Measurements from ENCODE around the gene PTPRR. TPM values are rescaled to one million over a fixed set of nuclear protein-coding genes. Genes with fewer than 3 reads are reported as not detected.

Gene PTPRR
- total and polyA plus RNA-seq, 2 of the 13 experiments (the other 11 are each of a cell fraction or from before 2014, with no cell fraction given) = not detected

DNA sequence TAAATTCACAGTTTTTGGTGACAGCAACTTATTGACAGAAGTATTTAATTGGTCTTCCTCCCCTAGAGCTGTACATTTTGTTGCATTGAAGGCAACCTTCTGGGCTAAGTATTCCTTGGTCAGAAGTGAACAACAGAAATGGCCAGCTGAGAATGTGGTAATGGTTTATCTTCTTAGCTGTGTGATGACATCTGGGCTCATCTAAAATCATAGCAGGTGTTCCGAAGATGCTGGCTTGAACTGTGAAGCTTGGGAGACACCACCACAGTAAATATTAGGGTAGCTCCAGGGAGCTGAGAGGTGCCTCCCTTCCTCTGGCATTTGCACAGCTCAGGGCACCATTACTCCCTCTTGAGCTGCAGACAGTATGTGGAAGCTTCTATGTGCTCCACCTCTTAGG, 279.6 kb downstream of the PTPRR start:
- H3K9ac ChIP-seq (ENCODE audit: insufficient read depth, low read depth, low read length) = no peak overlapping the region
- no peaks in the 10 kb centered on the region for H3K79me2 ChIP-seq (ENCODE audit: insufficient read depth, low read length)
- WGBS (ENCODE audit: low lambda C conversion rate) = 0% methylated on average over 1 of the region's 1 CpG
- no TSS peak for BruUV-seq (replicated peaks)
- POLR2A ChIA-PET = no interaction called here
- H4K20me1 ChIP-seq (ENCODE audit: insufficient read depth, low read length) = no peaks in the 10 kb centered on the region
- no peaks in the 10 kb centered on the region for H3K9me3 ChIP-seq (ENCODE audit: low read length)
- no peak overlapping the region for H2AFZ ChIP-seq (ENCODE audit: low read length)
- no peak overlapping the region for H3K4me2 ChIP-seq (ENCODE audit: low read depth, low read length)
- ATAC-seq (no peak), FAIRE-seq (no peak), DNase-seq (ENCODE audit: low spot score) (no peak)
- no peak overlapping the region for H3K4me3 ChIP-seq (replicated peaks in 1 of 3; ENCODE audit: insufficient read depth in 1 of 3, low read depth in 2 of 3, low read length in 3 of 3)
- H3K4me1 ChIP-seq (ENCODE audit: insufficient read depth, low read length) = peaks cover 7% of the 10 kb centered on the region; the same call in 1 of the 2 replicates
- no peak overlapping the region for H3K27ac ChIP-seq (ENCODE audit: extremely low read length, insufficient read depth, low read length)
- no peaks in the 10 kb centered on the region for H3K36me3 ChIP-seq (replicated peaks in 1 of 2; ENCODE audit: control insufficient read depth in 1 of 2, insufficient read depth in 2 of 2, low read length in 2 of 2)
- no peaks in the 10 kb centered on the region; a peak in 2 of 5 replicates for H3K27me3 ChIP-seq (ENCODE audit: control insufficient read depth in 1 of 2, insufficient read depth in 2 of 2, low read length in 2 of 2)
- in situ Hi-C loops (cut with HindIII; ENCODE audit: extremely low pct_ligation_motif_present, low pct_unique_long_range_greater_than_20kb) (no loop called here), intact Hi-C loops (cut with micrococcal nuclease; ENCODE audit: unreplicated experiment) (no loop called here)
- CTCF ChIA-PET (ENCODE audit: low intra/inter-chr PET ratio, low total read pairs) = no interaction called here
- TF ChIP-seq ZNF441 (CRISPR knock-in tag; IDR thresholded peaks at IDR 0.05; ENCODE audit: borderline replicate concordance) (no peak), ZNF546 (CRISPR knock-in tag; conservative IDR thresholded peaks at IDR 0.05) (no peak), ZBTB3 (CRISPR knock-in tag; IDR thresholded peaks at IDR 0.05; ENCODE audit: borderline replicate concordance, low read depth) (no peak), ZNF564 (CRISPR knock-in tag; IDR thresholded peaks at IDR 0.05) (no peak), XBP1 (CRISPR knock-in tag; IDR thresholded peaks at IDR 0.05) (no peak), SNRNP70 (IDR thresholded peaks at IDR 0.05; ENCODE audit: low read depth, low read length) (no peak)
- TF ChIP-seq, protein P1, sequence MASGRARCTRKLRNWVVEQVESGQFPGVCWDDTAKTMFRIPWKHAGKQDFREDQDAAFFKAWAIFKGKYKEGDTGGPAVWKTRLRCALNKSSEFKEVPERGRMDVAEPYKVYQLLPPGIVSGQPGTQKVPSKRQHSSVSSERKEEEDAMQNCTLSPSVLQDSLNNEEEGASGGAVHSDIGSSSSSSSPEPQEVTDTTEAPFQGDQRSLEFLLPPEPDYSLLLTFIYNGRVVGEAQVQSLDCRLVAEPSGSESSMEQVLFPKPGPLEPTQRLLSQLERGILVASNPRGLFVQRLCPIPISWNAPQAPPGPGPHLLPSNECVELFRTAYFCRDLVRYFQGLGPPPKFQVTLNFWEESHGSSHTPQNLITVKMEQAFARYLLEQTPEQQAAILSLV (CRISPR knock-in tag; IDR thresholded peaks at IDR 0.05; ENCODE audit: borderline replicate concordance) = no peak
- TF ChIP-seq, protein P2, sequence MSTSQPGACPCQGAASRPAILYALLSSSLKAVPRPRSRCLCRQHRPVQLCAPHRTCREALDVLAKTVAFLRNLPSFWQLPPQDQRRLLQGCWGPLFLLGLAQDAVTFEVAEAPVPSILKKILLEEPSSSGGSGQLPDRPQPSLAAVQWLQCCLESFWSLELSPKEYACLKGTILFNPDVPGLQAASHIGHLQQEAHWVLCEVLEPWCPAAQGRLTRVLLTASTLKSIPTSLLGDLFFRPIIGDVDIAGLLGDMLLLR (CRISPR knock-in tag; IDR thresholded peaks at IDR 0.05) = no peak
- TF ChIP-seq, protein P3, sequence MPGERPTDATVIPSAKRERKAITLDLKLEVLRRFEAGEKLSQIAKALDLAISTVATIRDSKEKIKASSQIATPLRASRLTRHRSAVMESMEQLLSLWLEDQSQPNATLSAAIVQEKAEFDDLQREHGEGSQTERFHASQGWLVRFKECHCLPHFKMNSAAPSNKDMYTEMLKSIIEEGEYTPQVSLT (CRISPR knock-in tag; IDR thresholded peaks at IDR 0.05; ENCODE audit: borderline replicate concordance, low read depth) = no peak
- TF ChIP-seq, protein P4, sequence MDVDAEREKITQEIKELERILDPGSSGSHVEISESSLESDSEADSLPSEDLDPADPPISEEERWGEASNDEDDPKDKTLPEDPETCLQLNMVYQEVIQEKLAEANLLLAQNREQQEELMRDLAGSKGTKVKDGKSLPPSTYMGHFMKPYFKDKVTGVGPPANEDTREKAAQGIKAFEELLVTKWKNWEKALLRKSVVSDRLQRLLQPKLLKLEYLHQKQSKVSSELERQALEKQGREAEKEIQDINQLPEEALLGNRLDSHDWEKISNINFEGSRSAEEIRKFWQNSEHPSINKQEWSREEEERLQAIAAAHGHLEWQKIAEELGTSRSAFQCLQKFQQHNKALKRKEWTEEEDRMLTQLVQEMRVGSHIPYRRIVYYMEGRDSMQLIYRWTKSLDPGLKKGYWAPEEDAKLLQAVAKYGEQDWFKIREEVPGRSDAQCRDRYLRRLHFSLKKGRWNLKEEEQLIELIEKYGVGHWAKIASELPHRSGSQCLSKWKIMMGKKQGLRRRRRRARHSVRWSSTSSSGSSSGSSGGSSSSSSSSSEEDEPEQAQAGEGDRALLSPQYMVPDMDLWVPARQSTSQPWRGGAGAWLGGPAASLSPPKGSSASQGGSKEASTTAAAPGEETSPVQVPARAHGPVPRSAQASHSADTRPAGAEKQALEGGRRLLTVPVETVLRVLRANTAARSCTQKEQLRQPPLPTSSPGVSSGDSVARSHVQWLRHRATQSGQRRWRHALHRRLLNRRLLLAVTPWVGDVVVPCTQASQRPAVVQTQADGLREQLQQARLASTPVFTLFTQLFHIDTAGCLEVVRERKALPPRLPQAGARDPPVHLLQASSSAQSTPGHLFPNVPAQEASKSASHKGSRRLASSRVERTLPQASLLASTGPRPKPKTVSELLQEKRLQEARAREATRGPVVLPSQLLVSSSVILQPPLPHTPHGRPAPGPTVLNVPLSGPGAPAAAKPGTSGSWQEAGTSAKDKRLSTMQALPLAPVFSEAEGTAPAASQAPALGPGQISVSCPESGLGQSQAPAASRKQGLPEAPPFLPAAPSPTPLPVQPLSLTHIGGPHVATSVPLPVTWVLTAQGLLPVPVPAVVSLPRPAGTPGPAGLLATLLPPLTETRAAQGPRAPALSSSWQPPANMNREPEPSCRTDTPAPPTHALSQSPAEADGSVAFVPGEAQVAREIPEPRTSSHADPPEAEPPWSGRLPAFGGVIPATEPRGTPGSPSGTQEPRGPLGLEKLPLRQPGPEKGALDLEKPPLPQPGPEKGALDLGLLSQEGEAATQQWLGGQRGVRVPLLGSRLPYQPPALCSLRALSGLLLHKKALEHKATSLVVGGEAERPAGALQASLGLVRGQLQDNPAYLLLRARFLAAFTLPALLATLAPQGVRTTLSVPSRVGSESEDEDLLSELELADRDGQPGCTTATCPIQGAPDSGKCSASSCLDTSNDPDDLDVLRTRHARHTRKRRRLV (CRISPR knock-in tag; IDR thresholded peaks at IDR 0.05) = no peak
- TF ChIP-seq, protein P5, sequence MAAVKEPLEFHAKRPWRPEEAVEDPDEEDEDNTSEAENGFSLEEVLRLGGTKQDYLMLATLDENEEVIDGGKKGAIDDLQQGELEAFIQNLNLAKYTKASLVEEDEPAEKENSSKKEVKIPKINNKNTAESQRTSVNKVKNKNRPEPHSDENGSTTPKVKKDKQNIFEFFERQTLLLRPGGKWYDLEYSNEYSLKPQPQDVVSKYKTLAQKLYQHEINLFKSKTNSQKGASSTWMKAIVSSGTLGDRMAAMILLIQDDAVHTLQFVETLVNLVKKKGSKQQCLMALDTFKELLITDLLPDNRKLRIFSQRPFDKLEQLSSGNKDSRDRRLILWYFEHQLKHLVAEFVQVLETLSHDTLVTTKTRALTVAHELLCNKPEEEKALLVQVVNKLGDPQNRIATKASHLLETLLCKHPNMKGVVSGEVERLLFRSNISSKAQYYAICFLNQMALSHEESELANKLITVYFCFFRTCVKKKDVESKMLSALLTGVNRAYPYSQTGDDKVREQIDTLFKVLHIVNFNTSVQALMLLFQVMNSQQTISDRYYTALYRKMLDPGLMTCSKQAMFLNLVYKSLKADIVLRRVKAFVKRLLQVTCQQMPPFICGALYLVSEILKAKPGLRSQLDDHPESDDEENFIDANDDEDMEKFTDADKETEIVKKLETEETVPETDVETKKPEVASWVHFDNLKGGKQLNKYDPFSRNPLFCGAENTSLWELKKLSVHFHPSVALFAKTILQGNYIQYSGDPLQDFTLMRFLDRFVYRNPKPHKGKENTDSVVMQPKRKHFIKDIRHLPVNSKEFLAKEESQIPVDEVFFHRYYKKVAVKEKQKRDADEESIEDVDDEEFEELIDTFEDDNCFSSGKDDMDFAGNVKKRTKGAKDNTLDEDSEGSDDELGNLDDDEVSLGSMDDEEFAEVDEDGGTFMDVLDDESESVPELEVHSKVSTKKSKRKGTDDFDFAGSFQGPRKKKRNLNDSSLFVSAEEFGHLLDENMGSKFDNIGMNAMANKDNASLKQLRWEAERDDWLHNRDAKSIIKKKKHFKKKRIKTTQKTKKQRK (IDR thresholded peaks at IDR 0.05; ENCODE audit: low read length) = no peak

All from HepG2 (cell line).